ENCODE measurements around the gene COL6A1.
"Not testable (repeated sequence)": the region's sequence is repeated elsewhere in the genome, so short reads cannot be mapped to it uniquely, and the experiment has no call there.

COL6A1 gene

GRCh38 chr21:46035809-46036695 lies 54.5 kb downstream of the COL6A1 start:
- no peak for DNase-seq

- no peak for DNase-seq
Observed at GRCh38 chr21:46036696-46037330, 55.2 kb downstream of the COL6A1 start.

GRCh38 chr21:46037331-46038325 lies 56.1 kb downstream of the COL6A1 start:
- no peak for DNase-seq

DNA sequence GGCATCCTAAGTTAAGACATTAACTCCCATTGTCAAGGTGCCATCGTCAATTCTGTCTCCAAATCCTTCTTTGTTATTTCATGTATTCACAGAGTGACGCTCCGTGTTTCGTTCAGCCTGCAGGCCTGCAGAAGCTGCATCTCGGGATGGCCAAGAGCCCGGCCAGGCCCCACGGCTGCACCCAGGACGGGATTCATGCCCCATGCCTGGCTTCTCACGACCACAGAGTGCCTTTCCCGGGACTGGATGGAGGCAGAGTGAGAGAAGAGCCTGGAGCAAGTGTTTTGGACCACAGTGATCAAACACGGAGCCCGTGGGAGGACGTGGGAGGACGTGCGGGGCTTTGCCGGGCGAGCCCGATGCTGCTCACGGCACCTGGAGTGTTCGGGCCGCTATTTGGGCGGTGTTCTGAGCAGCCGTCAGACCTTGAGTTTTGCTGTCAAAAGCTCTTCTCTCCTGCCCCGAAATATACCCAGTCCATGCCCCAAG lies 56.8 kb downstream of the COL6A1 start:
- no peak for DNase-seq

DNA sequence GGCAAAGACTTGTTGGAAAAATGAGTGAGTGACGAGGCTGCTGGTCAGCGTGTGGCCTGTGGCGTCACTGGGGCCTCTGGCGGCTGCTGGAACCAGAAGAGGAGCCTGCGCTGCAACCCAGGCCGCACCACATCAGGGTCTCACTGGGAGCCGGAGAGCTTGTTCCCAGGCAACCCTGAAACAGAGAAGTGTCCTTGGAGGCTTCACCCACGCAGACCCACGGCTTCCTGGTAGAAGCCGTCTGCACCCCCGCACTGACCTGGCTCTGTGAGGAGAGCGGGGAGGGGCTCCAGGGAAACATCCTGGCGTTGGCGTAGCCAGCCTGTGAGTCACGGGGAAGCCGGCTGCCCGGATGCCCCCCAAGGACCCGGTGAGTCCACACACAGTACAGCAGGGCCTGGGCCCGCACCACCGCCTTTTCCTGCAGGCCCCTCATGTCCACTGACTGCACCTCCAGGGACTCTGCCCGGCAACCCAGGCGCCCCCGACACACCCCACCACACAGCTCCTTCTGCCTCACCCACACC lies 57.4 kb downstream of the COL6A1 start:
- no peak for DNase-seq

GRCh38 chr21:46039891-46040660 lies 58.5 kb downstream of the COL6A1 start:
- no peak for DNase-seq

DNA sequence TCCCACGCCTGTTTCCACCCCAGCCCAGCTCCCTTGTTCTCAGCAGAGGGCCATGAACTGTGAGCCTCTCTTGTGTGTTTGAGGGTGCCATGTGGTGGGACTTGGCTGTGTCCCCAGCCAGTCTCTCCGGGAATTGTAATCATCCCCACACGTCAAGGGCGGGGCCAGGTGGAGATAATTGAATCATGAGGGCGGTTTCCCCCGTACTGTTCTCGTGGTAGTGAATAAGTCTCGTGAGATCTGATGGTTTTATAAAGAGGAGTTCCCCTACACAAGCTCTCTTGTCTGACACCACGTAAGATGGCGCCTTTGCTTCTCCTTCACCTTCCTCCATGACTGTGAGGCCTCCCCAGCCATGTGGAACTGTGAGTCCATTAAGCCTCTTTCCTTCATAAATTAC lies 59.1 kb downstream of the COL6A1 start:
- DNase-seq: no peak

- no peak for DNase-seq
Observed at GRCh38 chr21:46041183-46041582, 59.6 kb downstream of the COL6A1 start.

- no peak for DNase-seq
Observed at GRCh38 chr21:46045154-46045553, 63.6 kb downstream of the COL6A1 start.

DNA sequence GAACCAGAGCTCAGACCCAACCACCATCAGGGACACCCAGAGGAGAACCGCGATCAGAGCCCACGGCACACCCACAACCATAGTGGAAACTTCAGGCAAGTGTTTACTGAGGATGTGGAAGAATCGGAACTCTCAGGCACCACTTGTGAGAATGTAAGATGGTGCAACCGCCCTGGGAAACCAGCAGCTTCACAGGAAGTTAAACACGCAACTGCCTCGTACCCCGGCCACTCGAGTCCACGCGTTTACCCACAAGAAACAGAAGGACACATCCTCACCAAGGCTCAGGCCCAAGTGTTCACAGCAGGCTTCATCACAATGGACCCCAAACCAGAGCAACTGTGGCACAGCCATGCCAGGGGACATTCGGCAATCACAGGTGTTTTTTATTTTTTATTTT lies 64.9 kb downstream of the COL6A1 start:
- DNase-seq: no peak

DNA sequence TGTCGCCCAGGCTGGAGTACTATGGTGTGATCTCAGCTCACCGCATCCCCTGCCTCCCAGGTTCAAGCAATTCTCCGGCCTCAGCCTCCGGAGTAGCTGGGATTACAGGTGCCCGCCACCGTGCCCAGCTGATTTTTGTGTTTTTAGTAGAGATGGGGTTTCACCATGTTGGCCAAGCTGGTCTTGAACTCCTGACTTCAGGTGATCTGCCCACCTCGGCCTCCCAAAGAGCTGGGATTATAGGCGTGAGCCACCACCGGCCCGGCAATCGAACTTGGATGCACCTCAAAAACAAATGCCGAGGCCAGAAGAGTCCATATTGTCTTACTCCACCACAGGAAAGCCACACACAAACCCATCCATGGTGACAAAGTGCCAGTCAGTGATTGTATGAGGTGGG lies 65.3 kb downstream of the COL6A1 start:
- not testable (repeated sequence) for DNase-seq

- peak; percentile 37 for DNase-seq
Observed at GRCh38 chr21:46048926-46049889, 67.6 kb downstream of the COL6A1 start.

DNA sequence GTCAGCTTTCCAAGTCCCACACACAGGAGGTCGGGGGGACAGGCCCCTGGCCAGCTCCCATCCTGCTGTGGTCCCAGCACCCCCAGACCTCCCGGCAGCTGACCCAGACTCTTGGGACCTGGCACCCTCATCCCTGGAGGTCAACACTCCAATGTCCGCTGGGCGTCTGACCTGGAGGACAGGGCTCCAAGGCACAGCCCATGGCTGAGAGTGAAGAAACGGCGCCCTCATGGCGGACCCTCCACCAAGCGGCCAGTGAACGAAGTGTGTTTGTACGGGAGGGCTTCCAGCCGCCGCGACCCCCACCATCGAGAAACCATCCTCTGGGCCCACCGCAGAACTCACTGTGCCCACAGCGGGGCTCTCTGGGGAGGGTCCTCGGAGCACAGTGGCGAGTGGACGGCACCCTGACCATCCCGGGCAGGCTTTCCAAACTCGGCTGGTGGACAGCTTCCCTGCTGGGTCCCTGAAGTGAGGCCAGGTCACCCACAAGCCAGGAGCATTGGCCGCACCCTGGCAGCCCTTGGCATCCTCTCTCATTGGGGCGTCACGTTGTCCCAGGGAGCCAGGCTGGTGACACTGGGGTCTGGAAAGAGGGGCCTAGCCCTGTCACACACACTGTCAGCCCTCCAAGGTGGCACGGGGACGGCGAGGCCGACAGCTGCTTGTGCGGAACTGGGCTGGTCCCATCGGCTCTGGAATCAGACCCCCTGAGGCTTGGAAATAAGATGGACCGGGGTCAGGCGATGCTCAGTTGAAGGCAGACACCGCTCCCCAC lies 68.5 kb downstream of the COL6A1 start:
- DNase-seq: no peak

GRCh38 chr21:46050668-46051378 lies 69.3 kb downstream of the COL6A1 start:
- no peak for DNase-seq

GRCh38 chr21:46051379-46051770 lies 69.8 kb downstream of the COL6A1 start:
- no peak for DNase-seq

GRCh38 chr21:46051821-46052675 lies 70.5 kb downstream of the COL6A1 start:
- no peak for DNase-seq

DNA sequence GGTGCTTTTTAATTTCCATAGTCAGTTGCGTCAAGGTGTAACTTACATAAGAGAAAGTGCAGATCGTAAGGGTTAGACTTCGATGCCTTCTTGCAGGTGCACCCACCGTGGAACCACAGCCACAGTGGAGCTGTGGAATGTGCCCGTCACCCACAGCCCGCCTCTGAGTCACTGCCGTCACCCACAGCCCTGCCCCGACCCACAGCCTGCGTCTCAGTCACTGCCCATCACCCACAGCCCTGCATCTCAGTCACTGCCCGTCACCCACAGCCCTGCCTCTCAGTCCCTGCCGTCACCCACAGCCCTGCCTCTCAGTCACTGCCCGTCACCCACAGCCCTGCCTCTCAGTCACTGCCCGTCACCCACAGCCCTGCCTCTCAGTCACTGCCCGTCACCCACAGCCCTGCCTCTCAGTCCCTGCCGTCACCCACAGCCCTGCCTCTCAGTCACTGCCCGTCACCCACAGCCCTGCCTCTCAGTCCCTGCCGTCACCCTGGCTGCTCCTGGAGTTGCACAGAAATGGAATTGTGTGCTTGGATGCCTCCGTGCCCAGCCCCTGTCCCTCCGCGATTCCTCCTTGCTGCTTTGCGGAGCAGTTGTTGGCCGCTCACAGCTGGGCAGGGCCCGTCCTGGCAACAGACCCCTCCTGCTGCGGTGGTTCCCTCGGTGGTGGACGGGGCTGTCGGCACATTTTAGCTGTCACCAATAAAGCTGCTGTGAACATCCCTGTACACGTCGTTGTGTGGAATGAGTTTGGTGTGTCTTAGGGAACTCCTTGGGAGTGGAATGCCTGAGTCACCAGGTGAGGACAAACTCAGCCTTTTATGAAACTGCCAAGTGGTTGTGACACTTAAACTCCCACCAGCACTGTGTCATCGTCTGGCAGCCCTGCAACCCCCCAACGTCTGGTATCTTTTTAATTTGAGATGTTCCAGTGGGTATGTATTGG lies 71.4 kb downstream of the COL6A1 start:
- no peak for DNase-seq

All from NCI-H2107 (cell line).